Right ventricle myocardium inferior (tissue), 1 donor: ENCODE measurements around the gene RILPL2. TPM values are rescaled to one million over a fixed set of nuclear protein-coding genes. Genes with fewer than 3 reads are reported as not detected.
"Not testable (repeated sequence)": the region's sequence is repeated elsewhere in the genome, so short reads cannot be mapped to it uniquely, and the experiment has no call there.

ENCODE experiments used
- ATAC-seq: fragments of 200-7000 bp; cut with Tn5 transposase; one replicate; pipeline ENCODE4 v1.9.1; 2020; ENCODE audit warnings: mild to moderate bottlenecking, moderate library complexity
- DNase-seq: peaks from one replicate; pipeline ENCODE4 v3.0.0; 2021; ENCODE audit errors: missing footprints
- intact Hi-C: fragments of 100-400 bp; cut with DNase I; formaldehyde crosslinking; loops from one replicate; pipeline ENCODE4 v1.11.0; 2022
- total RNA-seq: library from RNA; stranded (reverse); fragmentation: NEBNext Ultra II Directional; extraction: Animal tissue kit (Norgen Biotek cat#: 25700); gene quantifications from one replicate; pipeline ENCODE4 v1.2.1, GENCODE V29; 2021
- donor health status: DM: no; HTN: yes; CAD: no; lungs with severe emphysema.

RILPL2 gene
- total RNA-seq, 1 donor from 2014 or later = 2.0 TPM

- peak; percentile 80 for ATAC-seq
- intact Hi-C loops = loop anchor here (5.0 kb wide), 4 partner anchors 71 to 124 kb away; partner anchors contain the start of genes RILPL1 and TMED2
- peak; percentile 93 for DNase-seq
Measured at GRCh38 chr12:123457980-123458779, 21.7 kb upstream of the RILPL2 start, which contains the start of gene SNRNP35. SNRNP35 (plus strand) TSS chr12:123458139; CDS start chr12:123465541, 7,402 bp downstream.

- intact Hi-C loops = no loop called here
- DNase-seq (no peak), ATAC-seq (no peak)
Measured at GRCh38 chr12:123453165-123453564, 16.7 kb upstream of the RILPL2 start.

- ATAC-seq, intact Hi-C loops, DNase-seq: not testable (repeated sequence)
Measured at GRCh38 chr12:123452276-123452550, 15.7 kb upstream of the RILPL2 start.

GRCh38 chr12:123450636-123451035 lies 14.2 kb upstream of the RILPL2 start:
- intact Hi-C loops = no loop called here

GRCh38 chr12:123449856-123450255 lies 13.4 kb upstream of the RILPL2 start:
- DNase-seq (no peak), ATAC-seq (no peak)
- intact Hi-C loops = no loop called here

More at GRCh38 chr12:123450636-123451035, 14.2 kb upstream of the RILPL2 start:
- ATAC-seq = no peak
- no peak for DNase-seq

GRCh38 chr12:123449249-123449733 lies 12.8 kb upstream of the RILPL2 start:
- DNase-seq (no peak), ATAC-seq (no peak)
- intact Hi-C loops = no loop called here

GRCh38 chr12:123446333-123446713 lies 9.8 kb upstream of the RILPL2 start:
- DNase-seq (no peak), ATAC-seq (no peak)
- intact Hi-C loops = no loop called here

GRCh38 chr12:123445388-123446332 lies 9.2 kb upstream of the RILPL2 start:
- intact Hi-C loops = no loop called here
- DNase-seq (no peak), ATAC-seq (peak; percentile 40)

GRCh38 chr12:123444092-123445026 lies 7.9 kb upstream of the RILPL2 start:
- intact Hi-C loops = no loop called here

GRCh38 chr12:123442774-123443173 lies 6.3 kb upstream of the RILPL2 start:
- ATAC-seq = no peak
- no peak for DNase-seq
- intact Hi-C loops = no loop called here

More at GRCh38 chr12:123444092-123445026, 7.9 kb upstream of the RILPL2 start:
- DNase-seq = no peak
- ATAC-seq = no peak

GRCh38 chr12:123441523-123442164 lies 5.2 kb upstream of the RILPL2 start:
- intact Hi-C loops = no loop called here
- ATAC-seq (no peak), DNase-seq (no peak)

GRCh38 chr12:123435636-123436016 lies 858 bp downstream of the RILPL2 start:
- DNase-seq = no peak
- no peak for ATAC-seq
- intact Hi-C loops = no loop called here

GRCh38 chr12:123433615-123434014 lies 2.9 kb downstream of the RILPL2 start:
- no peak for ATAC-seq
- no peak for DNase-seq
- intact Hi-C loops = no loop called here

- ATAC-seq, intact Hi-C loops, DNase-seq: not testable (repeated sequence)
Measured at GRCh38 chr12:123431951-123432817, 4.3 kb downstream of the RILPL2 start.

GRCh38 chr12:123429101-123429500 lies 7.4 kb downstream of the RILPL2 start:
- ATAC-seq, DNase-seq, intact Hi-C loops: not testable (repeated sequence)

GRCh38 chr12:123428591-123428990 lies 7.9 kb downstream of the RILPL2 start:
- intact Hi-C loops = no loop called here
- ATAC-seq (no peak), DNase-seq (no peak)
